ENCODE results near the gene ZNG1B.
"Not testable (repeated sequence)": the region's sequence is repeated elsewhere in the genome, so short reads cannot be mapped to it uniquely, and the experiment has no call there.

GRCh38 chr2:113540834-113541203 is 103.3 kb downstream of the ZNG1B start:
- TF ChIP-seq ZBTB33, YY1 (IDR thresholded peaks at IDR 0.05): not testable (repeated sequence)

All from liver (tissue), 1 donor.